Fibroblast of pulmonary artery (primary cell): Measurements from ENCODE around the gene ZNF804B.
A peak's percentile ranks its signal among the peaks of the same experiment; 100 is the strongest.

Experiments used
- DNase-seq: peaks from one replicate; pipeline ENCODE4 v3.0.0-alpha.2; 2010; ENCODE audit warnings: low read depth
- H3K4me3 ChIP-seq: replicated peaks from 2 replicates; pipeline ENCODE4 v1.5.1; 2011; ENCODE audit warnings: low read depth, mild to moderate bottlenecking, control low read depth, low read length, moderate library complexity
- TF ChIP-seq, protein P1 (sequence below): IDR thresholded peaks from 2 replicates; pipeline ENCODE4 v1.5.1; 2011; ENCODE audit warnings: mild to moderate bottlenecking, control low read depth, low read length, inconsistent platforms; ENCODE audit errors: missing control alignments

The ZNF804B gene

DNA sequence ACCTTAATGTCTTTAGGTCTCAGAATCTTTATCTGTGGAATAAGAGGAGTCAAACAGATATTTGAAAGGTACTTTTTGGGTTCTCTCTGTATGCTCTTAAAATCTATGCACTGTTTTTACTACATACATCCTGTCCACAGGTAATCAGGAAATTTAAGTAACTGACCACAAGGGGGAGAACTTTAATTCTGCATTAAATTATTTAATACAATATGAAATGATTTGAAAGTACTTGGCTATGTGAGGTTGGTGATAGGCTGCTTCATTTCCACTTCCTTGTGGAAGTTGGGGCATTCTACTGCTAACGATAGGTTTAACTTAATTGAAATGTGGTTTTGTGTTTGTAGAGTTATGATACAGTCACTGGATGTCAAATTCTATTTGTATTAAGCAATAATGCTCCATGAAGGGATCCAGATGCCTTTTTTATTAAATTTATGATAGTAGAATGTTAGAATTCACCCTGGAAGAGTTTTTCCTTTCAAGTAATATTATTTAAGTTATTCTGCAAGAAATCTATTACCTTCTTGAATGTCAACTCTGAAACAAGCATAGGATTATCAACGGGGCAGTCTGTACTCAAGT is 30.1 kb downstream of the ZNF804B start:
- H3K4me3 ChIP-seq, result no peak overlapping the region
- TF ChIP-seq, protein P1, sequence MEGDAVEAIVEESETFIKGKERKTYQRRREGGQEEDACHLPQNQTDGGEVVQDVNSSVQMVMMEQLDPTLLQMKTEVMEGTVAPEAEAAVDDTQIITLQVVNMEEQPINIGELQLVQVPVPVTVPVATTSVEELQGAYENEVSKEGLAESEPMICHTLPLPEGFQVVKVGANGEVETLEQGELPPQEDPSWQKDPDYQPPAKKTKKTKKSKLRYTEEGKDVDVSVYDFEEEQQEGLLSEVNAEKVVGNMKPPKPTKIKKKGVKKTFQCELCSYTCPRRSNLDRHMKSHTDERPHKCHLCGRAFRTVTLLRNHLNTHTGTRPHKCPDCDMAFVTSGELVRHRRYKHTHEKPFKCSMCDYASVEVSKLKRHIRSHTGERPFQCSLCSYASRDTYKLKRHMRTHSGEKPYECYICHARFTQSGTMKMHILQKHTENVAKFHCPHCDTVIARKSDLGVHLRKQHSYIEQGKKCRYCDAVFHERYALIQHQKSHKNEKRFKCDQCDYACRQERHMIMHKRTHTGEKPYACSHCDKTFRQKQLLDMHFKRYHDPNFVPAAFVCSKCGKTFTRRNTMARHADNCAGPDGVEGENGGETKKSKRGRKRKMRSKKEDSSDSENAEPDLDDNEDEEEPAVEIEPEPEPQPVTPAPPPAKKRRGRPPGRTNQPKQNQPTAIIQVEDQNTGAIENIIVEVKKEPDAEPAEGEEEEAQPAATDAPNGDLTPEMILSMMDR, result peak; percentile 46
- peak; percentile 46 for DNase-seq

DNA sequence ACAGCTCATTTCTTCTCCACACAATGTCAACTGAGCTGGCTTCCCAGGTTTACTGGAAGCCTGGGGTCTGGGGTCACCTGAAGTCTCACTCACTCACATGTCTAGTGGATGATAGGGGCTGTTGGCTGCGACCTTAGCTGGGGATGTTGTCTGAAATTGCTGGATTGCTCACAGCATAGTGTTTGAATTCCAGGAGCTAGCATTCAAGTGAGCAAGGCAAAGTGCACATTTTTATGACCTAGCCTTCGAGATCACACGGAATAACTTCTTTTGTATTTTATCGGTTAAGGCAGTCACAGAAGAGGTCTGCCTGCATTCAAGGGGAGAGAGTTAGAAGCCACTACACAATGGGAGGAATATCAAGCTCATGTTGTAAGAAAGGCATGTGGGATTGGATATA is 32.4 kb downstream of the ZNF804B start:
- TF ChIP-seq, protein P1, result no peak
- no peak for DNase-seq

DNA sequence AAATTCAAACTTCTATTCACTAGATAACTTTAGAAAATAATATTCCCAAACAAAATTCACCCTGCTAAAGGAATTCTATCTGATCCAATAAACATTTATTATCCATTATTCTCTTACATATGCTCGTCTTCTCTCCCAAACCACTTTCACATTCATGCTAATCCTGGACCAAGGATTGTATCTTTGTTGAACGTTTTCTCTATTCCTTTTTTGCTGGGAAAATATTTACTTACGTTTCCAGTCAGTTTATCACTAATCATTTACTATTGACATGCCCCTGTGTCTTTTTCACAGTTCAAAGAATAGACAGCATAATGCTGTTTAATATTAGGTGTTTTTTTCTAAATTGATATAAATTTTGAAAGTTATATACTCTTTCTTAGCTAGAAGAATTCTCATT is 32.9 kb downstream of the ZNF804B start:
- TF ChIP-seq, protein P1, result no peak
- no peak for DNase-seq
- H3K4me3 ChIP-seq, result no peak overlapping the region

More for the DNA sequence above, 32.4 kb downstream of the ZNF804B start:
- no peak overlapping the region for H3K4me3 ChIP-seq

DNA sequence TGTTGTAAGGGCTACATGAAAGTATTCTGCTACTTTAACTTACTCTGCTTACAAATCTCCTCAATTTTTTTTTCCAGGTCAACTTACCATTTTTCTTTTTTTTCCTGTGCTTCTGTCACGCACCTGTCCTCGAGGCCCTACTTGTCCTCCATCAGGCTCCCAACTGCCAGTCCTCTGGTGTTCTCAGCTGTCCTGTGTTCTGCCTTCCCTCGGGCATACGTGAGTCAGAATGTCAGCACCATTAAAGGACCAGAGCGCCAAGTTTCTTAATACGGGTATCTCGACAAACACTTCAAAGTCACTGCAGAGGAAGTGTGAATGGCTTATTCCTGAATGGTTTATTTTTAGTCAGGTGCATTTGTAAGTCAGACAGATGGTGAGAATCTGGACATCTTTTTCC is 36.1 kb downstream of the ZNF804B start, which contains the start of gene TEX47:
Gene TEX47 (minus strand): TSS at position 185 of the 400 bp plus-strand sequence. CDS start 795 bp downstream, outside the sequence.
- no peak for DNase-seq
- H3K4me3 ChIP-seq, result no peak within 1 kb of the TSS
- TF ChIP-seq, protein P1, result no peak

DNA sequence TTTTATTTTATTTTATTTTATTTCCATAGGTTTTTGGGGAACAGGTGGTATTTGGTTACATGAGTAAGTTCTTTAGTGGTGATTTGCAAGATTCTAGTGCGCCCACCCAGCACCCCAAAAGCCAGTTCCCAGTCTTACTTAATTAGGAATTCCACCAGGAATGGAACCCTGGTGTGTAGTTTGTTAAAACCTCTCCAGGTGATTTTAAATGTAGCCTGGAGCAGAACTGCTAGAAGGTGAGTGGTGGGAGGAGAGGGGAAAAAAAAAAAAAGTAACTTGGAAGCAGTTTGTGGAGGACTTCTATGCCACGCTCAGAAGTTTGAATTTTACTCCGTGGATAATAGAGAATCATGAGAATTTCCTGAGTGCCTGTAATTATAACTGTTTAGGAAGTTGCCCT is 41.5 kb downstream of the ZNF804B start:
- TF ChIP-seq, protein P1, result no peak
- no peak for DNase-seq

DNA sequence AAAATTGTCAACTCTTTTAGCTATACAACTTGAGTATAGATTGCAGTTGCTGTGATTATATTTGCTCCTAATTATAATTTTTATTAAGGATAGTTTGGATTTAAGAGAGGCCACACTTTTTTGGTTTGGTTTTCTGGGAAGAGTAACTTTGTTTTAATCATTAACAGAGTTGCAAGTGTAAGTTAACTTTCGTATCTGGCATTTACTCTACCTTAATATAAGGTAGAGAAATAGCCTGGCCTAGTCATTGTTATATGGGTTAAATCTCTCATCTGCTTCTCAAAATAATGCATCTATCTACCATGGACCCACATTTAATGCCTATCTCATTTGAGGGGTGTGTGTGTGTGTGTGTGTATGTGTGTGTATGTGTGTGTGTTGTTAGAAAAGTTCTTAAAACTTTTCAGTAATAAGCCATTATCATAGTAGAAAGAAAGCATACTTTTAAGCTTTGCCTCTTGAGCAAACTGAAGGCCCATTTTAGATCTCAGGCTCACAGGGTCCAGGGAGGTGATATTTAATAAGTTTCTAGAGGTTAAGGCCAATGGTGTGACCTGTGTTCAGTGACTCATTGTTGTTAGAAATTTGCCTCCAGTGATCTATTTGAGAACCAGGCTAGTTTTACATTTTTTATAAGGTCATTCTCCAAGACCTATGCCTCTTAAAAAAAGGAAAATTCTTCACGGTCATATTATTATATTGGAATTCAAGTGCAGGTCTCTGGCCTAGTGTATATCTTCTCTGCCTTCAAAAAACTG is 47.0 kb downstream of the ZNF804B start:
- no peak for DNase-seq
- TF ChIP-seq, protein P1, result no peak
- no peak overlapping the region for H3K4me3 ChIP-seq

More for the DNA sequence above, 41.5 kb downstream of the ZNF804B start:
- H3K4me3 ChIP-seq, result no peak overlapping the region
